NCI-H2029 treated with DMSO at 0.1 percent for 48 hours (cell line): ENCODE measurements around the gene SRPK2.
"Not testable (repeated sequence)": the region's sequence is repeated elsewhere in the genome, so short reads cannot be mapped to it uniquely, and the experiment has no call there.

Experiments
- DNase-seq: peaks from one replicate; lab custom pipeline; 2025; lab: John Stamatoyannopoulos, UW

Gene SRPK2

GRCh38 chr7:105388356-105389087 lies at the start of gene SRPK2:
TSS of gene SRPK2 (minus strand) at chr7:105388921.
- no peak for DNase-seq

DNA sequence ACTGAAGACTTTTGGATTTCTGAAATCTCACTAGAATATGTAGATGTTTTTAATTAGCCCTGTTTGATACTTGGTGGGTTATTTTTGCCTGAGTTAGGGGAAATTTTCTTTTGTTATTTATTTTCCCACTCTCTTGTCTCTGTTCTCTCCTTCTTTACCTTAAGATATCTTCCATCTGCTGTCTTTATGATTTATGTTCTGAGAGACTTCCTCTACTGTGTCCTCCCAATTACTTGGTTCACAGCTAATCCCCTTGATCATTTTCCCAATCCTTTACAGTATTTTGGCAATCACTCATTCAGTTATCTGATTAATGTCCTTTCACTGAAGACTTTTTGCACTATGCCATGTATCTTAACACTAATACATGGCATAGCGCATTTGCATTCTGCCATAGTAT lies 49.5 kb upstream of the SRPK2 start:
- DNase-seq = no peak

GRCh38 chr7:105437356-105437755 lies 48.6 kb upstream of the SRPK2 start:
- not testable (repeated sequence) for DNase-seq

DNA sequence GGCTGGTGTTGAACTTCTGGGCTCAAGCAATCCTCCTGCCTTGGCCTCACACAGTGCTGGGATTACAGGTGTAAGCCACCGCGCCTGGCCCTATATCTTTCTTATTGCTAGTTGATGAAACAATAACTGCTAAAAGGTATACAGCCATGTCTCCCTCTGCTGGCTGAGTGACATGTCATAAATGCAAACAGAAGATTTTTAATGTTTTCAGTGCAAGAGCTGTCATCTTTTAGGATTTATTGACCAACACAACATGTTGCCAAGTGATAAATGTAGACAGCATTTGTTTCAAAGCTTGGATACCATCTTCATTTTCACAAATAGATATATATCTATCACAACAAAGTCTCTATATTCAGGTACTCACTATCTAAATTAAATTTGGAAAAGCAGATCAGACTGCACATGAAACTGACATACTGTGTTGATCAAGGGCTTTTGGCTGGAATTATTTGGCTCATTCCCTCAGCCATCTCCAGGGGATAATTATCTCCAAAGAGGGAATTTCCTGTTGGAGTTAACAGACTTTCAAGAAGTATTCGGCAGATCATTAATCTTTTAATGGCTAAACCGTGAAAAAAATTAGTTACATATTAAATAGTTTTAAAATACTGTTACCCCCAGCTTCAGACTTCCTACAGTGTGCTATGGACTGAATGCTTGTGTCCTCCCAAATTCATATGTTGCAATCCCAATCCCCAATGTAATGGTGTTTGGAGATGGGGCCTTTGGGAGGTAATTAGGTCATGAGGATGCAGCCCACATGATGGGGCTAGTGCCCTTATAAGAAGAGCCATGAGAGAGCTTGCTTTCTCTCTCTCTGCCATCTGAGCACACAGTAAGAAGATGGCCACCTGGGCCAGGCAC lies 41.3 kb upstream of the SRPK2 start:
- DNase-seq = peak; percentile 34

DNA sequence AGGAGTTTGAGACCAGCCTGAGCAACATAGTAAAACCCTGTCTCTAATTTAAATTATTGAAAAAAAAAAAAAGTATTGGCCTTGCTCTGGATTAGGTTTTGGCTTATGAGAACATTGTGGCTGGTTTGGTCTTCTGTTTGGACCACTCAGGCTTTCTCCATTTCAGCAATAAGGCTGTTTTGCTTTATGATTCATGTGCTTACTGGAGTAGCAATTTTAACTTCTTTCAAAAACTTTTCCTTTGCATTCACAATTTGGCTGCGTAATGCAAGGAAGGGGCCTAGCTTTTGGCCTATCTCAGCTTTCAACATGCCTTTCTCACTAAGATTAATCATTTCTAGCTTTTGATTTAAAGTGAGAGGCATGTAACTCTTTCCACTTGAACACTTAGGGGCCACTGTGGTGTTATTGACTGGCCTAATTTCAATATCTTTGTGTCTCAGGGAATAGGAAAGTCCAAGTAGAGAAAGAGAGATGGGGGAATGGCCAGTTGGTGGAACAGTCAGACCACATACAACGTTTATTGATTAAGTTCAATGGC lies 38.0 kb upstream of the SRPK2 start:
- no peak for DNase-seq

- DNase-seq = no peak
These were observed 35.3 kb upstream of the SRPK2 start for GRCh38 chr7:105423987-105424386.

GRCh38 chr7:105413887-105414437 lies 25.2 kb upstream of the SRPK2 start:
- DNase-seq = no peak

DNA sequence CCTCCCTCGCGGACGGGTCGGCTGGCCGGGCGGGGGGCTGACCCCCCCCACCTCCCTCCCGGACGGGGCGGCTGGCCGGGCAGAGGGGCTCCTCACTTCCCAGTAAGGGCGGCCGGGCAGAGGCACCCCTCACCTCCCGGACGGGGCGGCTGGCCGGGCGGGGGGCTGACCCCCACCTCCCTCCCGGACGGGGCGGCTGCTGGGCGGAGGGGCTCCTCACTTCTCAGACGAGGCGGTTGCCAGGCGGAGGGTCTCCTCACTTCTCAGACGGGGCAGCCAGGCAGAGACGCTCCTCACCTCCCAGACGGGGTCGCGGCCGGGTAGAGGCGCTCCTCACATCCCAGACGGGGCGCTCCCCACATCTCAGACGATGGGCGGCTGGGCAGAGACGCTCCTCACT lies 22.1 kb upstream of the SRPK2 start:
- not testable (repeated sequence) for DNase-seq

- DNase-seq = not testable (repeated sequence)
These were observed 21.1 kb upstream of the SRPK2 start for GRCh38 chr7:105409775-105410174.

DNA sequence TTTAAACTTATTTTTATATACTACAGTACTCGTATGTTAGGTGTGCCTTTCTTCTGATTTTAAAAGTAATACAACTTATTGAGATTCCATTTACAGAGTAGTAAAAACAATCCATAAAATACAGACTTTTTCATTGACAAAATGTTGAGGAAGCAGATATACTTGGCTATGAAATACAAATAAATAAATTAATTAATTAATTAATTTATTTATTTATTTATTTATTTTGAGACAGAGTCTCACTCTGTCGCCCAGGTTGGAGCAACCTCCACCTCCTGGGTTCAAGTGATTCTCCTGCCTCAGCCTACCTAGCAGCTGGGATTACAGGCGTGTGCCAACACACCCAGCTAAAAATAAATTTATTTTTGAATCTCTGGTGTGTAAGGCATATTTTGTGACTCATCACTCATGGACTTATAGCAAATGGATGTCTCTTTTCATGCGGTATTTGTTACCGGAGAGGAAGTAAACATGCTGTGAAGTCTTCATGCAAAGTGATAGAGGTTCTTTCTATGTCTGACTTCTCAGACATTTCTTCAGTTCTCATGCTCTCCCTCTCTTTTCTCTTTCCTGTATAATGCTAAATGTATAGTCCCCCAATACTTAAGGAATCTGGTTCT lies 20.2 kb upstream of the SRPK2 start:
- no peak for DNase-seq

- DNase-seq = no peak
These were observed 14.4 kb upstream of the SRPK2 start for GRCh38 chr7:105403128-105403527.

DNA sequence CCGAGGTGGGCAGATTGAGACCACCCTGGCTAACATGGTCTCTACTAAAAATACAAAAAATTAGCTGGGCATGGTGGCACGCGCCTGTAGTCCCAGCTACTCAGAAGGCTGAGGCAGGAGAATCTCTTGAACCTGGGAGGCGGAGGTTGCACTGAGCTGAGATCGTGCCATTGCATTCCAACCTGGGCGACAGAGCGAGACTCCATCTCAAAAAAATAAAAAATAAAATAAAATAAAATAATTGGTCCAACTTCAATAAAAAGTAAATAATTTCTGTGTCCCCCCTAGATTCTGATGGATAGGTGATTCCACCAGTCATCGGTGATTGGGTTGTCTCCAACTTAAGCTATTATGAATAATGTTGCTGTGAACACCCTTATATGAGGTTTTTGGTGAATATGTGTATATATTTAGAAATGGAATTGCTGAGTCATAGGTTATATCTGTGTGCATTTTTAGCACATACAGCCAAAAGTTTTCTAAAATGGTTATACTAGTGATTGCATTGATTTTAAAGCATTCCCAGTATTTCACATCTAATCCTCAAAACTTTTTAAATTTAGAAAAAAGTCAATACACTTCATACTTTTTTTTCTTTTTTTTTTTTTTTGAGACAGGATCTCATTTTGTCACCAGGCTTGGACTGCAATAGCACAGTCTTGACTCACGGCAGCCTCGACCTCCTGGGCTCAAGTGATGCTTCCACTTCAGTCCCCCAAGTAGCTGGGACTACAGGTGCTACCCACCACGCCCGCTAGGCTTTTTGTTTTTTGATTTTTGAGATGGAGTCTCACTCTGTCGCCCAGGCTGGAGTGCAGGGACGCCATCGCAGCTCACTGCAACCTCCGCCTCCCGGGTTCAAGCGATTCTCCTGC lies 13.7 kb upstream of the SRPK2 start:
- no peak for DNase-seq

GRCh38 chr7:105399043-105399725 lies 10.5 kb upstream of the SRPK2 start:
- DNase-seq = no peak

GRCh38 chr7:105396566-105396965 lies 7.8 kb upstream of the SRPK2 start:
- DNase-seq = no peak

DNA sequence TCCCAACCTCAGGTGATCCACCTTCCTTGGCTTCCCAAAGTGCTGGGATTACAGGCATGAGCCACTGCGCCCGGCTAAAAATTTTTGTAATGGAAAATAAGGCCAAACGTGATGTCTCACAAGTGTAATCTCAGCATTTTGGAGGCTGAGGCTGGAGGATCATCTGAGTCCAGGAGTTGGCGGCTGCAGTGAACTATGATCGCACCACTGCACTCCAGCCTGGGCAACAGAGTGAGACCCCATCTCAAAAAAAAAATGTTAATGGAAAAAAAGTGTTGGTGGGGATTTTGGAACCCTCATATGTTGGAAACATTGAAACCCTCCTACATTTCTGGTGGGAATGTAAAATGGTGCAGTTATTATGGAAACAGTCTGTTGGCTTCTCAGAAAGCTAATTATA lies 2.7 kb upstream of the SRPK2 start:
- no peak for DNase-seq

DNA sequence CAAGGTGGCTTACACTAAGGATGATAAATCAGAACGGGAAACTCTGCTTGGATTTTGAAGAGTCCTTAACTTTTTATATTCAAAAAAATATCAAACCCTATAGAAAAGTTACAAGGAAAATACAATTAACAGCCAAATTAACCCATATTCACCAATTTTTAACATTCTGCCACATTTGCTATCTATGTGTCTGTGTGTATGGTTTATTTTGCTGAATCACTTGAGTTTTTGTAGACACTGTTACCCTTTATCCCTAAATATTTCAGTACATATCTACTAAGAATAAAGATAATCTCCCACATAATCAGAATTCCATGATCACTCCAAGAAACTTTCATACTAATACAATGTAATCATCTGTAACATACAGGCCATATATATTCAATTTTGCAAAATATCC lies 1.2 kb upstream of the SRPK2 start:
- no peak for DNase-seq

- DNase-seq = no peak
These were observed 448 bp upstream of the SRPK2 start for GRCh38 chr7:105389088-105389650.

DNA sequence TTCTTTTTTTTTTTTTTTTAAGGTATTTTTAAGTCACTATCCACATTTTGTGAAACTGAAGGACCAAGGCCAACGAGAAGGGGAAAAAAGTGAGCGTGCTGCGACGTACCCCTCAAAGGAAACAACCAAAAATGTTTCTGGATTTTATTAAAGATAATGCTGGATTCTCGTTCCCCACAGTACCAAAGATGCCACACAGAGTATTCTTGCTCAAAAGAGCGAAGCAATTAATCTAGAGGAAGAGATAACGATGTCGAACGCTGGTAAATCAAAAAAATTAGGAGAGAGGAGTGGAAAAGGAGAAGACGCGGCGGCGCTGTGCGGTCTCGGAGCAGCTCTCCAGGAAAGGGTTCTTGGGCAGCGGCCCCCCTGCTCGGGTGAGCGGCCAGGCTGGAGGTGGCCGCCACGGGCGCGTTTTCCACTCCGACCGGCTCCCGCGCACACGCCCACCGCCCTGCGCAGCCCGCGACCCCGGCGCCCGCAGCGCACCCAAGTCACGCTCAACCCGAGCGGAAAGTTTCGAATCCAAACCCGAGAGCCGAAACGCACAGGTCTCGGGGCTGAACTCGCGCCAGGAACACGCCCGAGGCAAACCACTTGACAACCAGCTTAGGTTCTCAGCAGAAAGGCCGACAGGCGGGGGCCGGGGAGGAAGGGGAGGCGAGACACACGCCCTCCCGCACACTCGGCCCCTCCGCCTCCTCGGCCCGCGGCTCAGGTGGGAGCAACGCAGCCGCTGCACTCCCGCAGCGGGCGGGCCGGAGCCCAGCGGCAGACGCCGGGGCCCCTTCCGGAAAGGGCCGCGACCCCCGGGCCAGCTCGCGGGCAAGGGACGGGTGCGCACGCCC lies 989 bp downstream of the SRPK2 start:
- peak; percentile 27 for DNase-seq

- DNase-seq = no peak
These were observed 10.8 kb downstream of the SRPK2 start for GRCh38 chr7:105377903-105378302.
